Measurements from ENCODE around the gene KIF1B.
"Not testable (repeated sequence)": the region's sequence is repeated elsewhere in the genome, so short reads cannot be mapped to it uniquely, and the experiment has no call there.

Gene KIF1B

GRCh38 chr1:10249808-10250457, 39.6 kb downstream of the KIF1B start:
- Histone ChIP-seq H3K9me2 (ENCODE audit: low read depth, low read length) (no peaks in the 10 kb centered on the region), H3K27me3 (ENCODE audit: insufficient read depth, low read length) (no peaks in the 10 kb centered on the region), H3F3A (ENCODE audit: insufficient read depth, low read length) (no peaks in the 10 kb centered on the region), H3K36me3 (ENCODE audit: insufficient read depth, low read length) (no peaks in the 10 kb centered on the region), H3K79me2 (ENCODE audit: insufficient read depth, low read length) (no peaks in the 10 kb centered on the region), H2AFZ (ENCODE audit: low read length) (no peak overlapping the region), H3K9me3 (ENCODE audit: low read length) (no peaks in the 10 kb centered on the region), H3K4me2 (ENCODE audit: low read length) (no peak overlapping the region), H3K9ac (ENCODE audit: low read length) (no peak overlapping the region), H3K4me3 (ENCODE audit: low read depth, low read length, poor library complexity, severe bottlenecking) (no peak overlapping the region), H3K4me1 (ENCODE audit: insufficient read depth, low read length, severe bottlenecking) (no peaks in the 10 kb centered on the region), H4K20me1 (ENCODE audit: insufficient read depth, low read length) (no peaks in the 10 kb centered on the region), H3K27ac (ENCODE audit: low read depth, low read length, poor library complexity, severe bottlenecking) (no peak overlapping the region)
- no peak for TF ChIP-seq EZH2 (IDR thresholded peaks at IDR 0.05; ENCODE audit: borderline replicate concordance, low read length)
- TF ChIP-seq, protein P1, sequence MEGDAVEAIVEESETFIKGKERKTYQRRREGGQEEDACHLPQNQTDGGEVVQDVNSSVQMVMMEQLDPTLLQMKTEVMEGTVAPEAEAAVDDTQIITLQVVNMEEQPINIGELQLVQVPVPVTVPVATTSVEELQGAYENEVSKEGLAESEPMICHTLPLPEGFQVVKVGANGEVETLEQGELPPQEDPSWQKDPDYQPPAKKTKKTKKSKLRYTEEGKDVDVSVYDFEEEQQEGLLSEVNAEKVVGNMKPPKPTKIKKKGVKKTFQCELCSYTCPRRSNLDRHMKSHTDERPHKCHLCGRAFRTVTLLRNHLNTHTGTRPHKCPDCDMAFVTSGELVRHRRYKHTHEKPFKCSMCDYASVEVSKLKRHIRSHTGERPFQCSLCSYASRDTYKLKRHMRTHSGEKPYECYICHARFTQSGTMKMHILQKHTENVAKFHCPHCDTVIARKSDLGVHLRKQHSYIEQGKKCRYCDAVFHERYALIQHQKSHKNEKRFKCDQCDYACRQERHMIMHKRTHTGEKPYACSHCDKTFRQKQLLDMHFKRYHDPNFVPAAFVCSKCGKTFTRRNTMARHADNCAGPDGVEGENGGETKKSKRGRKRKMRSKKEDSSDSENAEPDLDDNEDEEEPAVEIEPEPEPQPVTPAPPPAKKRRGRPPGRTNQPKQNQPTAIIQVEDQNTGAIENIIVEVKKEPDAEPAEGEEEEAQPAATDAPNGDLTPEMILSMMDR (IDR thresholded peaks at IDR 0.05; ENCODE audit: low read length) = no peak

DNA sequence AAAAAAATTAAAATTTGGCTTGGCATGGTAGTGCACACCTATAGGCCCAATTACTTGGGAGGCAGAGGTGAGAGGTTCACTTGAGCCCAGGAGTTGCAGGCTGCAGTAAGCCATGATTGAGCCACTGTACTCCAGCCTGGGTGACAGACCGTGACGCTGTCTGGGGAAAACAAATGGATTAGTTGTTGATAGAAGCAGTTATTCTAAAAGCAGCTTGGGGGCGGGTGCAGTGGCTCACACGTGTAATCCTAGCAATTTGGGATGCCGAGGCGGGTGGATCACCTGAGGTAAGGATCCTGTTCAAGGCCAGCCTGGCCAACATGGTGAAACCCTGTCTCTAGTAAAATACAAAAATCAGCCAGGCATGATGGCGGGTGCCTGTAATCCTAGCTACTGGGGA, 40.3 kb downstream of the KIF1B start:
- no peaks in the 10 kb centered on the region for H3K36me3 ChIP-seq (ENCODE audit: insufficient read depth, low read length)
- H3K27ac ChIP-seq (ENCODE audit: low read depth, low read length, poor library complexity, severe bottlenecking) = no peak overlapping the region
- no peak overlapping the region for H2AFZ ChIP-seq (ENCODE audit: low read length)
- H3K27me3 ChIP-seq (ENCODE audit: insufficient read depth, low read length) = no peaks in the 10 kb centered on the region
- H3K79me2 ChIP-seq (ENCODE audit: insufficient read depth, low read length) = no peaks in the 10 kb centered on the region
- H3K4me2 ChIP-seq (ENCODE audit: low read length) = no peak overlapping the region
- H3K4me1 ChIP-seq (ENCODE audit: insufficient read depth, low read length, severe bottlenecking) = no peaks in the 10 kb centered on the region
- H3K9me3 ChIP-seq (ENCODE audit: low read length) = no peaks in the 10 kb centered on the region
- TF ChIP-seq, protein P1 (IDR thresholded peaks at IDR 0.05; ENCODE audit: low read length) = no peak
- no peak for TF ChIP-seq EZH2 (IDR thresholded peaks at IDR 0.05; ENCODE audit: borderline replicate concordance, low read length)
- no peak overlapping the region for H3K4me3 ChIP-seq (ENCODE audit: low read depth, low read length, poor library complexity, severe bottlenecking)
- H4K20me1 ChIP-seq (ENCODE audit: insufficient read depth, low read length) = no peaks in the 10 kb centered on the region
- no peaks in the 10 kb centered on the region for H3F3A ChIP-seq (ENCODE audit: insufficient read depth, low read length)
- H3K9ac ChIP-seq (ENCODE audit: low read length) = no peak overlapping the region
- H3K9me2 ChIP-seq (ENCODE audit: low read depth, low read length) = no peaks in the 10 kb centered on the region

DNA sequence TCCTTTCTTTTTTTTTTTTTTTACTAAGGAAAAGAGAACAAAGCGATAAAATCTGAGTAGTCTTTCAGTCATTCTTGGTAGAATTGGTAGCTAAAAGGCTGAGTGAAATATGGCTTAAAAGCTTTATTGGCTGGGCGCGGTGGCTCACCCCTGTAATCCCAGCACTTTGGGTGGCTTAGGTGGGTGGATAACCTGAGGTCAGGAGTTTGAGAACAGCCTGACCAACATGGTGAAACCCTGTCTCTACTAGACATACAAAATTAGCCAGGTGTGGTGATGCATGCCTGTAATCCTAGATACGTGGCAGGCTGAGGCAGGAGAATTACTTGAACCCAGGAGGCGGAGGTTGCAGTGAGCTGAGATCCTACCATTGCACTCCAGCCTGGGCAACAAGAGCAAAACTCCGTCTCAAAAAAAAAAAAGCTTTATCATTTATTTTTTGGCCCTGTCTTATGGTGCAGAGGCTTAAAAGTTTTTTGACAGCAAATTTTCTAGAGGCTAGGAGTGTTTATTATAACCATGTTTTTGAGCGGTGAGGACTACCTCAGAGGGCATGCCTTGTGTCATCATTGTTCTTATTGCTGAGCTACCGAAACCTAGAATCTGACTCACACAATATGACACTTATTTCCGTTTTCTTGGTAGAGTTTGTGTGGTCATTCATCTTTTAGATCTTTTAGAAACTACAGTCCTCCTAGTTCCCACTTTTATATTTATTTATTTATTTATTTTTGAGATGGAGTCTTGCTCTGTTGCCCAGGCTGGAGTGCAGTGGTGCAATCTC, 41.1 kb downstream of the KIF1B start:
- H3K4me2 ChIP-seq (ENCODE audit: low read length); H3K4me3 ChIP-seq (ENCODE audit: low read depth, low read length, poor library complexity, severe bottlenecking); H3K27me3 ChIP-seq (ENCODE audit: insufficient read depth, low read length); H3K9me3 ChIP-seq (ENCODE audit: low read length); H3K9me2 ChIP-seq (ENCODE audit: low read depth, low read length); H3K79me2 ChIP-seq (ENCODE audit: insufficient read depth, low read length); H2AFZ ChIP-seq (ENCODE audit: low read length); H3K4me1 ChIP-seq (ENCODE audit: insufficient read depth, low read length, severe bottlenecking); H3F3A ChIP-seq (ENCODE audit: insufficient read depth, low read length); H3K9ac ChIP-seq (ENCODE audit: low read length); H4K20me1 ChIP-seq (ENCODE audit: insufficient read depth, low read length); H3K36me3 ChIP-seq (ENCODE audit: insufficient read depth, low read length); H3K27ac ChIP-seq (ENCODE audit: low read depth, low read length, poor library complexity, severe bottlenecking): not testable (repeated sequence)

Measured in OCI-LY1 (cell line).